Gastroesophageal sphincter (tissue), 4 donors: ENCODE measurements around the gene BARHL1. TPM values are rescaled to one million over a fixed set of nuclear protein-coding genes. Genes with fewer than 3 reads are reported as not detected.

Source experiments
- ATAC-seq: fragments of 150-250 bp; one replicate; pipeline ENCODE4 v1.9.1; 2016; ENCODE audit warnings: mild to moderate bottlenecking, moderate library complexity
- H3K27ac ChIP-seq, 4 donors: fragments of 200-600 bp; sonication (generic) in 3 of 4; 1 replicate in 3 of 4; 2 replicates in 1 of 4; pipeline ENCODE4 v1.5.1; 2016 to 2019
- H3K27me3 ChIP-seq: fragments of 200-600 bp; sonication (generic); one replicate; pipeline ENCODE4 v1.5.1; 2019
- H3K36me3 ChIP-seq, 2 donors: fragments of 200-600 bp; sonication (generic); one replicate each; pipeline ENCODE4 v1.5.1; 2019; ENCODE audit warnings: control low read depth in 1 of 2
- H3K4me1 ChIP-seq, 3 donors: fragments of 200-600 bp; sonication (generic); 1 replicate in 2 of 3; 2 replicates in 1 of 3; pipeline ENCODE4 v1.5.1; 2016 to 2019; ENCODE audit warnings: control low read depth in 2 of 3
- H3K4me3 ChIP-seq, 2 donors: fragments of 200-600 bp; sonication (generic); one replicate each; pipeline ENCODE4 v1.5.1; 2019; ENCODE audit warnings: mild to moderate bottlenecking in 1 of 2, moderate library complexity in 1 of 2
- H3K9me3 ChIP-seq, 3 donors: fragments of 200-600 bp; sonication (generic); one replicate each; pipeline ENCODE4 v1.5.1; 2017 to 2019; ENCODE audit warnings: control low read depth in 2 of 3
- CTCF ChIP-seq, 4 experiments: fragments of 200-600 bp in 2 of 4; fragments of 450-650 bp in 2 of 4; sonication (generic) in 1 of 4; IDR thresholded peaks; one replicate each; pipeline ENCODE4 v1.5.1; 2017 to 2019; ENCODE audit warnings: antibody characterized with exemption in 4 of 4, mild to moderate bottlenecking in 2 of 4, moderate library complexity in 2 of 4
- EP300 ChIP-seq: sonication (generic); formaldehyde crosslinking; IDR thresholded peaks from one replicate; pipeline ENCODE4 v1.6.1; 2017; ENCODE audit warnings: antibody characterized with exemption, mild to moderate bottlenecking
- POLR2A ChIP-seq, 2 donors: fragments of 450-650 bp; IDR thresholded peaks; one replicate each; pipeline ENCODE4 v1.6.1; 2017; ENCODE audit warnings: antibody characterized with exemption in 2 of 2, mild to moderate bottlenecking in 2 of 2, moderate library complexity in 1 of 2
- POLR2AphosphoS5 ChIP-seq: sonication (generic); formaldehyde crosslinking; IDR thresholded peaks from one replicate; pipeline ENCODE4 v1.6.1; 2017; ENCODE audit warnings: antibody characterized with exemption
- WGBS, 2 donors: methylation state at CpG; one replicate each; pipeline ENCODE4 v1.1.5; 2018; ENCODE audit warnings: low coverage in 1 of 2; 5-methylcytosine and 5-hydroxymethylcytosine counted together
- total RNA-seq, 4 donors: library from RNA; depleted of rRNA; stranded (reverse); fragments of >200 nt; gene quantifications; one replicate each; pipeline ENCODE4 v1.1.0, GENCODE V29; 2016

Gene BARHL1
- total RNA-seq, 4 donors from 2014 or later, result not detected

GRCh38 chr9:132572921-132573320 is 9.5 kb upstream of the BARHL1 start:
- no peak overlapping the region for H3K27ac ChIP-seq
- H3K9me3 ChIP-seq, result no peaks in the 10 kb centered on the region
- TF ChIP-seq POLR2AphosphoS5 (no peak), POLR2A (IDR thresholded peaks at IDR 0.05) (no peak), EP300 (no peak), CTCF (IDR thresholded peaks at IDR 0.05) (no peak)
- no peak overlapping the region for H3K4me3 ChIP-seq
- ATAC-seq, result no peak
- no peaks in the 10 kb centered on the region for H3K36me3 ChIP-seq
- H3K4me1 ChIP-seq, result no peaks in the 10 kb centered on the region
- WGBS, 2 donors, result 15 to 28% methylated on average over 5 to 6 of the region's 8 CpGs
- H3K27me3 ChIP-seq, result peaks cover 74% of the 10 kb centered on the region

GRCh38 chr9:132575005-132575609 is 7.3 kb upstream of the BARHL1 start:
- no peaks in the 10 kb centered on the region for H3K9me3 ChIP-seq
- no peak overlapping the region for H3K4me3 ChIP-seq
- peak; percentile 58 for ATAC-seq
- no peak overlapping the region for H3K27ac ChIP-seq
- no peaks in the 10 kb centered on the region for H3K36me3 ChIP-seq
- H3K27me3 ChIP-seq, result peaks cover 94% of the 10 kb centered on the region
- no peaks in the 10 kb centered on the region for H3K4me1 ChIP-seq
- no peak for TF ChIP-seq POLR2AphosphoS5
- no peak for TF ChIP-seq EP300
- TF ChIP-seq CTCF (IDR thresholded peaks at IDR 0.05), result peak in 3 of 4 experiments; percentile 32 to 80 (median 62)
- 10 to 21% methylated on average over 5 to 14 of the region's 16 CpGs for WGBS, 2 donors

GRCh38 chr9:132575811-132576210 is 6.6 kb upstream of the BARHL1 start:
- Histone ChIP-seq H3K4me1 (peaks cover 0 to 5% (median 0%) of the 10 kb centered on the region in 3 donors), H3K4me3 (no peak overlapping the region), H3K9me3 (no peaks in the 10 kb centered on the region), H3K27me3 (peaks cover 99% of the 10 kb centered on the region), H3K36me3 (no peaks in the 10 kb centered on the region), H3K27ac (no peak overlapping the region)
- 74% methylated on average over 5 of the region's 5 CpGs; no CpG with 5 or more reads in 1 of the 2 donors for WGBS, 2 donors
- ATAC-seq, result no peak
- TF ChIP-seq POLR2AphosphoS5, result no peak
- TF ChIP-seq POLR2A (IDR thresholded peaks at IDR 0.05), result no peak
- TF ChIP-seq CTCF (IDR thresholded peaks at IDR 0.05), result no peak
- TF ChIP-seq EP300, result no peak

- Histone ChIP-seq H3K36me3 (no peaks in the 10 kb centered on the region), H3K4me1 (peaks cover 0 to 18% (median 5%) of the 10 kb centered on the region in 3 donors), H3K27me3 (peaks cover 100% of the 10 kb centered on the region), H3K9me3 (no peaks in the 10 kb centered on the region), H3K27ac (no peak overlapping the region), H3K4me3 (no peak overlapping the region)
- no peak for ATAC-seq
- TF ChIP-seq POLR2A (IDR thresholded peaks at IDR 0.05), result no peak
- no peak for TF ChIP-seq POLR2AphosphoS5
- no peak for TF ChIP-seq EP300
- no peak for TF ChIP-seq CTCF (IDR thresholded peaks at IDR 0.05)
Measured at GRCh38 chr9:132577119-132577518, 5.3 kb upstream of the BARHL1 start.

- H3K4me1 ChIP-seq, result peaks cover 0 to 24% (median 5%) of the 10 kb centered on the region in 3 donors
- peaks cover 100% of the 10 kb centered on the region for H3K27me3 ChIP-seq
- no peak overlapping the region for H3K4me3 ChIP-seq
- no peaks in the 10 kb centered on the region for H3K36me3 ChIP-seq
- no peak for ATAC-seq
- H3K27ac ChIP-seq, result no peak overlapping the region
- no peaks in the 10 kb centered on the region for H3K9me3 ChIP-seq
- no peak for TF ChIP-seq POLR2AphosphoS5
- no peak for TF ChIP-seq CTCF (IDR thresholded peaks at IDR 0.05)
- no peak for TF ChIP-seq EP300
- TF ChIP-seq POLR2A (IDR thresholded peaks at IDR 0.05), result no peak
- no CpG with 5 or more reads among the region's 7 CpGs for WGBS, 2 donors
Measured at GRCh38 chr9:132578367-132578932, 4.0 kb upstream of the BARHL1 start.
